GM21447 (cell line): ENCODE results near the gene ADARB2.

ENCODE experiments used
- ATAC-seq: cut with Tn5 transposase; IDR thresholded peaks from one replicate; pipeline ENCODE4 v1.9.1; 2021; ENCODE audit not compliant: unreplicated experiment

Gene ADARB2

DNA sequence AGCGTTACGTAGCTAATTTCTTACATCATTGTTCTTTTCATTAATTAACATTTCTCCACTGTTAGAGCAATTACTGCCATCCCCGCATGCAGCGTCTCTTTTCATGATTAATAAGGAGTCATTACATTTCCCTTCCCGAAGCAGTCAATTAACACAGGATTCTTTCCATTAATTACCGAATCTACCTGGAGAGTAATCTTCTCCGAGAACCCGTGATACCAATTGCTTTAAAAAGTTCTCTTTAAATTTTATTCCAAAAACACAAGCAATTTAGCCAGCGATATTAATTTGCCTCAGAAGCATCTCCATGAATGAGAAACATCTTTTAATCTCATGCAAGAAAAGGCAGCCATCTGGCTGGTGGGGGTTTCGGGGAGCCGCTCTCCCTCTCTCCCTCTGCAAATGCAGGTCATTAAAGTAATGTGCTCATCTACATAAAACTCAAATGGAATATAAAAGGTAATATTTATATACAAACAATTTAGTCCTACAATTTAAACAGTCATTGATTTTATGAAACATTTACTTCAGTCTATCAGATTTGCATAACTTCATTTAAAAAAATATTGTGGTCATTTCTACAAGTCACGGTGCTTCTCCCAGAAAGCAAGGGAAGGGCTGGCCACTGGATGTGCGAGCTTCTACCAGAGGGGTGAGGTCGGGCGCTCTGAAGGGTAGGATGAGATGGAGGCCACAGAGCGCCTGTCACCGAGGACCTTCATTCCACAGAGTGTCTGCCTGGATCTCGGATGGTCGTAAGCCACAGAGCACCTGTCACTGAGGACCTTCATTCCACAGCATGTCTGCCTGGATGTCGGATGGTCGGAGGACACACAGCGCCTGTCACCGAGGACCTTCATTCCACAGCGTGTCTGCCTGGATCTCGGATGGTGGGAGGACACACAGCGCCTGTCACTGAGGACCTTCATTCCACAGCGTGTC, 536.2 kb downstream of the ADARB2 start:
- no peak for ATAC-seq

DNA sequence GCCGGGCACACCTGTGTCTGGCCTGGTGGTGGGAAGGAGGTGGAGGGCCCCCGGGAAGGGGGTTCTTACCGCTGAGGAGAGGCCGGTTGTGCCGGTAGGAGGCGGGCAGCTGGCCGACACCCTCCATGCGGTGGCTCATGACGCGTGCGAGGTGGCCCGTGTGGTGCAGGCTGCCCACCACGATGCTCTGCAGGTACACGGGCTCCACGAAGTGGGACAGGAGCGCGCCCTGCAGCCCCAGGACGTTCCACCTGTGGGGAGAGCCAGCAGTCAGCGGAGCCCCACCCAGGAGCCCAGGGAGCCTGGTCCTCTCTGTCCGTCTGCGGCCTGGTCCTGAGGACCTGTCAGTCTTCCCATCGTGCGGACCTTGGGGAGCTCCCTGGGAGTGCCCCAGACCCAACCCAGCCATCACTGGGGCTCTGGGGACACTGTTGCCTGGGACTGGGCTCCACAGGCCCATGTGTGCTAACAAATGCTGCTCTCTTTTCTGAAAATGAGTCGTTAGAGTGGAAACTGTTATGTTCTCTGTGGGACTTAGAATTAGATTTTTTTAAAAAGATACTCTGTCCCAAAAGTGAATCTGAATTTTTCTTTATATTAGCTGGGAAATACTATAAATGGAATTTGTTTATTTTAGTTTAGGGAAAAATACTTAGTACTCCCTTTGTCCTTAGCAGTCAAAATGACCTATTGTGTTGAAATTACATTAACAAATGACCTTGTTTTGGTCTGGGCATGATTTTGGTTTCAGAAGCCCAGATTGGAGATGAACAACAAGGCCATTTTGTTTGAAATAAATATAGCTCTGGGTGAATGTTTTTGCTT, 537.2 kb downstream of the ADARB2 start:
- no peak for ATAC-seq

DNA sequence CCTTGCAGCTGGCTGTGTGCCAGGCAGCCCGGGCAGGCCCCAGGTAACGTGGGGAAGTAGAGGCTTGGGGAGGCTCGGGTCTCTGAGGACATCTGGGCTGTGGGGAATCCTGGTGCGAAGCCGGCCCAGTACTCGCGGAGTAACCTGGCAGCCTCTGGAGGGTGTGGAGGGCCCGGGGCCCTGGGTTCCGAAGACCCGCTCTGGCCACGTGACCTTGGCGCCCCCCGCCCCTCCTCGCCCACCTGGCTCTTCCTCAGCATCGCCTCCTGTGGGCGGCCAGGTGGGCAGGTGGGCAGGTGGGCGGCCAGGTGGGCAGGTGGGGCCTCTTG, 538.0 kb downstream of the ADARB2 start:
- no peak for ATAC-seq

DNA sequence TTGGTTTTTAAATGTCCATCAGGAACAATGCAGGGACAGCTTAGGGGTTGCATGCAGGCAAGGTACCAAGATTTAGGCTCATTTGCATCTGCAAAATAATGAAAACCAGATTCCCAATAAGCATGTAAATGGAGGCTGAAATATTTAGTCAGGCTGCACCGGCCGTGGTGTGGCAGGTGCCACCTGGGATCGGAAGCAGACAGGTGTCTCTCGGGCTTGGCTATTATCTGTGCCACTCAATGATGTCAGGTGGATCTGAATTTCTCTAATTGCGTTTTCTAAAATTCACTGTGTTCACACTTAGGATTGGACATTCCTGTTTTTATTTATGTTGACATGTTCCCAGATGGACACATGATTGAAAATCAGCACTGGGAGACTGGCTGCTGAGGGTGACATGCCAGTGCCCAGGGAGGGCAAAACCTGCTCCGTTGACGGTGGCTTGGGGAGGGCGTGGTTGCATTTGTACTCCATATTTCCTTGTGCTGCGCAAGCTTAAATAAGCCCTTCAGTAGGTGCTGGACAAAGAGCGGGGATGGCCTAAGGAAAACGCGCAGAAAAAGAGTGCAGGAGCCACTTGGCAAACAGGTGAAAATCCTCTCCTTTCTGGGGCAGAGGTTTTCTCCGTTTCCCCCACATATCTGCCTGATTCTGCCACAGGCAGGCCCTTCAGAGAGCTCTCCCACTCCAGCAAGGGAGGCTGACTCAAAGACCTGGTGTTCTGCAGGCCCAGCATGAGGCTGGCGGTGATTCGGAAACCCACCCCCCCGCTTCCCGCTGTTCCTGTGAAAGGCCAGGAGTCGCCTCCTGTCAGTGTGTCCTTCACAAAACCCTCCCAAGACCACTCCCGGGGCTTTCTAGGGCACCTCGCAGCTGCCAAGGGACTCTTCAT, 538.6 kb downstream of the ADARB2 start:
- ATAC-seq = no peak

DNA sequence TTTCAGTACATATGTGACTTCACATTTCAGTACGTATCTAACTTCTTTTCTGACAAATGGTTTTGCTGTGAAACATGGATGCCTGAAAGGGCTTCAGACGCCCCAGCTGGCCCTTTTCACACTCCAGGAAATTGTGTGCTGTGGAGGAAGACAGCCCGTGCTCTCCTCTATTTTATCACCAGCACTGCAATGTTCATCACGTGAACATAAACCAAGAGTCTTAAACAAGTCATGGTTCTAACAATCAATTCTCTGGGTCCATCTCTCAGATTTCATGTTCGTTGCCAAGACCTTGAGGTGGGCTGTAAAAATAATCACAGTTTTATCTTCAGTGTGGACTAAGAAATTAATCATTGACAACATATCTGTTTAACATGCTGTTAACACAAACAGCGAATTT, 539.9 kb downstream of the ADARB2 start:
- ATAC-seq = no peak

DNA sequence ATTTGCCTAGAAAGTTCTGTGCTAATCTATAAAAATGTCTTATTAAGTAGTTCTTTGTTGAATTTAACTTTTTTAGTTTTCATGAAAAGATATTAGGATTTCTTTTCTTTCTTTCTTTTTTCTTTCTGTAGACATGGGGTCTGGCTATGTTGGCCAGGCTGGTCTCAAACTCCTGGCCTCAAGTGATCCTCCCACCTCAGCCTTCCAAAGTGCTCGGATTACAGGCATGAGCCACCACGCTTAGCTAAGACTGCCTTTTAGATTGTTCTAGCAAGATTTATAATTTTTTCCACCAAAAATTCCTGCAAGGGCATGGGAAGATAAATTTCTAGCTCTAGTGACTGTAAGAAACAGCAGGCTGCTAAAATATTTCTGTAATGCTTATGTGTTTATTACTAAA, 540.7 kb downstream of the ADARB2 start:
- ATAC-seq = no peak

DNA sequence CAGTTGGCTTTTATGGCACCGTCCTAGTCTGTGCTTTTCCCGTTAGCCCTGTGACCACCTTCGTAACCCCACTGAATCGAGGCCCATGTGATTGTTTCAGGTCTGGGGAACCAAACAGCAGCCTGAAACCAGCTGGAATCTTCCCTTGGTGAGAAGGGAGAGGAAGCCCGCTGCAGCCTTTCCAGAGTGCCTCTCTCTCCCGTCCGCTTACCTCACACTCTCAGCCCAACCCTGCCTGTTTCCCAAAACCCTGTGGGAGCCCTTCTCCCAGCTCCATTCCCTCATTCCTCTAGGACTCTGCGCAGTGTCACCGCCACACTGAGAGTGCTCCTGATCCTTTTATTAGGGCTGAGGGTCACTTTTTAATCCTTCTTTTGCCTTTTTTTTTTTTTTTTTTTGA, 541.5 kb downstream of the ADARB2 start:
- ATAC-seq = no peak

DNA sequence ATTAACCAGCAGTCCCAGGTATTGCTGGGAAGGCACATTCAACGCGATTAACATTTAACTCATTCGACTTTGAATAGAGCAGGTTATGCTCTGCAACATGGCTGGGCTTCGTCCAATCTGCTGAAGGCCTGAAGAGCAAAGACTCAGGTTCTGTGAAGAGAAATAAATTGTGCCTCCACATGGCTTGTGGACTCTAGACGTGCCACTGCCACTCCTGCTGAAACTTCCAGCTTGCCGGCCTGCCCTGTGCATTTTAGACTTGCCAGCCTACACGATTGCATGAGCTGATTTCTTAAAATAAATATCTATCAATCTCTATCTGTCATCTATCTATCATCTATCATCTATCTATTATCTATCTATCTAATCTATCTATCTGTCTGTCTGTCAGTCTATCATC, 543.2 kb downstream of the ADARB2 start:
- no peak for ATAC-seq

DNA sequence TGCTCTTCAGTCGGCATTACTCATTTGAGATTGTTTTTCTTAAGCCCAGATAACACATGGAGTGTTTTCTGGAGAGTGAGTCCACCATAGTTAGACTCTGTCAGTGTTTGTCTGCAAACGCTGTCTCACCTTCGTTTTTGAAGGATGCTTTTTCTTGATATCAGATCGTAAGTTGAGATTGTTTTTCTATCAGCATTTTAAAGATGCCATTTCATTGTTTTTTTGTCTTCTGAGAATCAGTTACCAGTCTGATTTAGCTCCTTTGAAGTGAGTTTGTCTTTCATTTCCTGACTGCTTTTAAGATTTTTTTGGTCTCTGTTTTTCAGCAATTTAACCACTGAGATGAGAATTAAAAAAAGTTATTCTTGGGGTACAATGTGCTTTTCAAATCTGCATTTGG, 543.8 kb downstream of the ADARB2 start:
- no peak for ATAC-seq

DNA sequence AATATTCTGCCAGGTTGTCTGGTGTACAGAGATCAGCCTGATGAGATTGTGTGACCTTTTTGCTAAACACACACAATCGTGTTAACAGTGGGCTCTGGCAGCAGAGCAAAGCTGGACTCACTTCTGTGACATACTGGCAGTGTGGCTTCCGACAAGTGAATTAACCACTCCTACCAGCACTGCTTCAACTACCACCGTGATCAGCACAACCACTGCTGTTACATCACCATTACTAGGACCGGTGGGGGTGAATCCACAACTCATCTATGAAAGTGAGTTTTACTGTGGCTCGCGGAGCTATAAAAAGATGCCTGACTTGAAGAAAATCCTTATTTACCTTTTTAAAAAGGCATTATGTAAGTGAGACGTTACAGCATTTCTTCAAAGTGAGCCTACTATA, 545.6 kb downstream of the ADARB2 start:
- ATAC-seq = no peak

DNA sequence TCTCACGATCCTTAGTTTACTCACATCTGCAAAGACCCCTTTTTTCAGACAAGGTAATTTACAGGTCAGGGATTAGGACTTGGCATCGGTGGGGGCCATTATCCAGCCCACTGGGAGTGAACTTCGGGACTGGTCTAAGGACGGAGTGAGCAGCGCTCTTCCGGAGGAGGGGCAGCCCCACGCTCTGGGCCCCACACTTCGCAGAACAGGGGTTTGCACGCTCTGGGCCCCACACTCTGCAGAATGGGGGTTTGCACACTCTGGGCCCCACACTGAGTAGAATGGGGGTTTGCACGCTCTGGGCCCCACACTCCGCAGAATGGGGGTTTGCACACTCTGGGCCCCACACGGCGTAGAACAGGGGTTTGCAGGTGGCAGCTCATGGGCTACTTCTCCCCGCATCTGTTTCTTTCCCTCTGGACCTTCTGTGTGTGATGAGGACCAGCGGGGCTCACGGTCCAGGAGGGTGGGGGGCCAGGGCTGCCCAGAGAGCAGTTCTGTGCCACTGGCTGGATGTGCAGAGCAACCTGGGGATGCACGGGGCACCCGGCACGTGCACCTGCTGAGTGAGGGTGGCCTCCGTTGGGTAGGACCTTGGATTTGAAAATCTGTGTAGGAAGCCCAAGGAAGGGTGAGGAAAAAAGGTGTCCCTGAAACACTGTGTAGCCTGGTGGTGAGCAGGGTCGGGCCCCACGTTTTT, 546.4 kb downstream of the ADARB2 start:
- ATAC-seq = no peak

DNA sequence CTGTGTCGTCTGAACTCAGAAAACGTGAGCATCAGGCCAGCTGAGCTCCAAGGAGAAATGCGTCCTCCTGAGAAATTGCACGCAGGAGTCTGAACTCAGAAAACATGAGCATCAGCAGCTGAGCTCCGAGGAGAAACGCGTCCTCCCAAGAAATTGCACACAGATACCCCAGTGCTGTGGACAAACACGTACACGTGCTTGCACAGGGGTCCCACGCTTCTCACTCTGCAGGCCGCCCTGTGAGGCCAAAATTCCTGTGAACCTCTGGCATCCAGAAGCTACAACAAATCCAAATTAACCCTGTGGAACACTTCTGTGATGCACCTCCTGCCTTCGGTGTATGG, 547.3 kb downstream of the ADARB2 start:
- ATAC-seq = no peak

DNA sequence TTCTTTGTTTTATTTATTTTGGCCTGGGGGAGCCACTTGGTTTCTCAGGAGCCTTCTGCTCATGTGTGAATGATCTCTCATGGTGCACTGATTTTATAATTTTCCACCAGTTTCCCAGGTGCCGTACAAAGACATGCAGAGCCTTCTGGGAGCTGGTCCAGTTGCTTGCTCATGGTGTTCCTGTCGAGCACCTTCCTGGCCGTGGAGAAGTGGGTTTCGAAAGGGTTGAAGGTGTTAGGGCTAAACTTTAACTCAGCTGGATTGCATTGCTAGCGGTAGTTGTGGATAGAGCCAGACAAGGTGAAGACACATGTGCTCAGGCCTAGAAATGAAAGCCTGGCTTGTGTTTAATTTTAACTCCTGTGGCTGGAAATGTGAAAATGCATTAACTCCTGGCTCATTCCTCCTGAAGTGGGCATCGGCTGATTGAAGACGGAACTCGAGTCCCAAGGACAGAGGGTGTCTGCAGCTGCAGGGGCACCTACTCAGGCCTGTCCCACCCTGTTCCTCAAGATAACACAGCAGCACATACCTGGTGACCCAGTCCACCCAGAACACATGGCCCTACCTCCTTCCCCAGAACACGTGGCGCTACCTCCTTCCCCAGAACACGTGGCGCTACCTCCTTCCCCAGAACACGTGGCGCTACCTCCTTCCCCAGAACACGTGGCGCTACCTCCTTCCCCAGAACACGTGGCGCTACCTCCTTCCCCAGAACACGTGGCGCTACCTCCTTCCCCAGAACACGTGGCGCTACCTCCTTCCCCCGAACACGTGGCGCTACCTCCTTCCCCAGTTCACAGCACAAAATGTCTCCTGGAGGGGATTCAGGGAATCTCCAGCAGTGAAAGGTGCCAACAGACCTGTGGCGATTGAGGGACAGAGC, 547.9 kb downstream of the ADARB2 start:
- ATAC-seq = no peak

DNA sequence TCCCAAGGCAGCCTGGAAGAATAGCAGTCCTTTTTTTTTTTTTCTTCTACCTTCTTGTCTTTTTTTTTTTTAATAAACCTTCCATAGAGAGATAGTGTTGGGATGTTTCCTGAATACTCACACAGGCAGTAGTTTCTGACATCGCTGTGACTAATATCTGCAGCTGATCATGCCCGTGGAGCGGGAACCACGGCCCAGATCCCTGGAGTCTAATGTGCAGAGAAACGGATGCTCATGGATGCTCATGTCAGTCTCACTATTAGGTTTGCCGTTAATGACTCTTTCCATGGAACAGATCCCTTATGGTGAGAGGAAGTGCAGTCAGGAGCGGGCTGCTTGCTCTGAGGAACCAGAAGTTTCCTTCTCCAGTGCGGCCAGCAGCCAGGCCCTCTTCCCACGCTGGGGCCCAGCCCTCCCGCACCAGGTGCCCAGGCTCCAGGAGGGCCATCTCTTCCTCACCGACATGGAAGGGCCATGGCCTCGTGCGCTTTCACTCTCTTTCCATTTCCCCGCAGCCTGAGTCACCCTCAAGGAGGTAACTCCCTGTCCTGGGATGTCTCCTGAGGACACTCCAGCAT, 548.7 kb downstream of the ADARB2 start:
- no peak for ATAC-seq

DNA sequence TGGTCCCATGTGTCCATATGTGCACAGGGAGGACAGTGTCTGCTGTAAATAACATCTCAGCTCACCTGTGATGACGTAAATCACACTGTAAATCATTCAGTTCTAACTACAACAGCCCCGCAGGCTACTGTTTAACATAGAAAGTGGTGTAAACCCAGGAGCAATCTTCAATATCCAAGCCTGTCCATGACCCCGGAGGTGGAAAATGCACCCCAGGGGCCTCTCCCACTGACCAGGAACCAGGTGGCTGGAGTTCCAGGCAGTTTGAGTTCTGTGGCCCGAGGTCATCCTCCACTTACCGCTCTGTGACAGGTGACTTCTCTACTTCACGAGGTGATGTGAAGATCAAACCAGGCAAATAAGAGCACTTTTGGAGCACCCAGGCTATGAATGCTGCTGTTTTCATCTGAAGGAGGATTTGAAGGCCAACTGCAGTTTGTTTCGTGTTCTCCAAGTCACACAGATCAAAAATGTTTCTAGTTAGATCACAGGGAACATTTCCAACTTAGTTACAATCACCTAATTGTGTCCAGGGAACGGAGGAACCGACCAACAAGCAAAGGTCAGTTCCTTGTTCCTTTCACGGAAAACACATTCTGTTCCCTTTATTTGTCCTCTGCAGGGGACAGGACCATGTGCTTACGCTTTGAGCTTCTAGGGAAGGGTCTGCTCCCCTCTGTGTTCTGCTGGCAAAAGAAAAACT, 549.3 kb downstream of the ADARB2 start:
- ATAC-seq = no peak

DNA sequence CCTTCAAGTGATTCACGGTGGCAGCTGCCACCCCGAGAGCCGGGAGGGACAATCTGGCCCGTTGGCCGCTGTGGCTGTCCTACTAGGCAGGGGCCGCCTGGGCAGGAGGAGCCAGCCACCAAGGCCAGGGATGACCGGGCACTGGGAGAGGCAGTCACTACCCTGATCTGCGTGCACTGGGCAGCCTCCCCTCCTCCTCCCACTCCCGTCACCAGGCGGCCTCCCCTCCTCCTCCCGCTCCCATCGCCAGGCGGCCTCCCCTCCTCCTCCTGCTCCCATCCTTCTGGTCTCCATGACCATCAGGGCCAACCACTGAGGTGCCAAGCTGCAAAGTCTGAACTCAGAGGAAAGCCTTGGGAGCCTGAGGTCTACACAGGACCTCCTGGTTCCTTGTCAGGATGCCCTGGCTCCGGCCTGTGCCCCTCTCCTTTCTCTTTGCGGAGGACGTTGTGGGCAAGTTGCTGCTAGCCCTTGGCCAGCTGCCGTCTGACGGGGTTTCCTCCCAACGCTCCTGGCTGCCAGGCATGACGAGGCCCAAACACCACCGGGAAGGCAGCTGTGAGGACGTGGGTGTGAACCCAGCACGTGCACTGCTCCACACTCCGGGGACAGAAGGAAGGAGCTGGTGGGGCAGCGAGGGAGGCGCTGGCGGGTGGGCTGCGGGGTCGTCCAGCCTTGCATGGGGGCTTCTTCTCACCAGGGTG, 550.0 kb downstream of the ADARB2 start:
- ATAC-seq = no peak

DNA sequence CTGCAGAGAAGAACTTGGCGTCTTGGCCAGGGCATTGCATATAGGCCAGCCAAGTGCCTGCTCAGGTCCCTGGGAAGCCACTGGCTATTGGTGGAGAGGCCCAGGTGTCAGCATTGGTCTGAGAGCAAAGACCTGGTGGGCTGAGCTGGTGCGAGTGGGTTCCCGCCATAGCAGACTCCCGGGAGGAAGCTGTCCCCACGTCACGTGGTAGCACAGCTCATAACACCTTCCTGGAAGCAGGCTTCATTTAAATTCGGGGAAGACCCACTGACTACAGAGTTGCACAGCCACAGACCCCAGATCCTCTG, 550.7 kb downstream of the ADARB2 start:
- no peak for ATAC-seq

DNA sequence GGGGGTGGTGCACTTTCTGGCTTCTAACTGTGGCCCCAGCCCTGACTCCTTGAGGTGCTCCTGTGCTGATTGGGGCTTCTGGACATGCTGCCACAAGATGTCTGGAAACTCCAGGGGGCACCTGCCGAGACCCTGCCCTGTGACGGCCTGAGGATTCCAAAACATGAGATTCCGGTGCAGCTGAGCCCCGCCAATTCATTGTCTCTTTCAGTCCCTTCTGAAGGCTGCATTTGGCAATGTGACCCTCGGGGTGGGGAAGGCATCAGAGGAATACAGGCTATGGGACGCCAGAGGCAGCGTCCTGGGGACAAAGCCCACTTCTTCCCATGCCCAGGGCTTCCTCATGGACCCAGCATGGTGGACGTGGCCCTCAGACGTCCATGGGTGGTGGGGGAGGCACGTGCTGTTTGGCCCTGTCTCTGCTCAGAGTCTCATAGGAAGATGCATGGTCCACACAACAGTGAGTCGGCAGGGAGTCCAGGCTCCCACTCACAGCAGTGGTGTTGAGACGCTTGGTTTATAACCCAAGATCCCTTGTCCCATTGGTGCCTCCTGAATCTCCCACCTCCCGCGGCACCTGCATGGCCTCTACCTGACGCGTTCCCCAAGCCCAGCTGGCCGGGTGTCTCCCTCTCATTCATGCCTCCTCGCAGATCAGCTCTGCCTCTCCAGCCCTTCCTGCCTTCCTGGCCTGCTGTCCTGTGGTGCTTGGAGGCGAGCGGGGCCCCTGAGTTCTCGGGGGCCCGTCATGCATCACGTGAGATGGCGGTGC, 551.2 kb downstream of the ADARB2 start:
- ATAC-seq = no peak
